Measurements from ENCODE around the gene TGFBR3L. TPM values are rescaled to one million over a fixed set of nuclear protein-coding genes. Genes with fewer than 3 reads are reported as not detected.

The TGFBR3L gene
- total RNA-seq, 4 donors from 2014 or later, result 2.2 to 8.3 (median 6.1) TPM

DNA sequence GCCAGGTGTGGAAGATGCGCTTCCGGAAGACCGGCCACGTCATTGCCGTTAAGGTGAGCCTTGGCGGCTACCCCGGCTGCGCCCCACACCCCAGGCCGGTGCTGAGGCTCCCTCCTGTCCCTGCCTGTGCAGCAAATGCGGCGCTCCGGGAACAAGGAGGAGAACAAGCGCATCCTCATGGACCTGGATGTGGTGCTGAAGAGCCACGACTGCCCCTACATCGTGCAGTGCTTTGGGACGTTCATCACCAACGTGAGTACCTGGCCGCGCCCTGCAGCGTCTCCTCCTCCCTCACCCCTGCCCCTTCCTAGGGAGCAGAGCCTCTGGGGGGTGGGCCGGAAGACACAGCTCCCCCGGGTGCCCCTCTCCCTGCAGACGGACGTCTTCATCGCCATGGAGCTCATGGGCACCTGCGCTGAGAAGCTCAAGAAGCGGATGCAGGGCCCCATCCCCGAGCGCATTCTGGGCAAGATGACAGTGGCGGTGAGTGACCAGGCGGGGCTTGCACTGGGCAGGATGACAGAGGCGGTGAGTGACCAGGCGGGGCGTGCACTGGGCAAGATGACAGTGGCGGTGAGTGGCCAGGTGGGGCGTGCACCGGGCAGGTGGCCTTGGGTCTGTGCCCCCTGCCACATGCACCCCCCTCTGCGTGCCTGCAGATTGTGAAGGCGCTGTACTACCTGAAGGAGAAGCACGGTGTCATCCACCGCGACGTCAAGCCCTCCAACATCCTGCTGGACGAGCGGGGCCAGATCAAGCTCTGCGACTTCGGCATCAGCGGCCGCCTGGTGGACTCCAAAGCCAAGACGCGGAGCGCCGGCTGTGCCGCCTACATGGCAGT lies 4.1 kb upstream of the TGFBR3L start:
- 93% methylated on average over 50 of the region's 54 CpGs for WGBS
- intact Hi-C loops (cut with DNase I), result no loop called here
- peaks cover 45 to 81% (median 63%) of the 10 kb centered on the region in 4 donors for H3K36me3 ChIP-seq

DNA sequence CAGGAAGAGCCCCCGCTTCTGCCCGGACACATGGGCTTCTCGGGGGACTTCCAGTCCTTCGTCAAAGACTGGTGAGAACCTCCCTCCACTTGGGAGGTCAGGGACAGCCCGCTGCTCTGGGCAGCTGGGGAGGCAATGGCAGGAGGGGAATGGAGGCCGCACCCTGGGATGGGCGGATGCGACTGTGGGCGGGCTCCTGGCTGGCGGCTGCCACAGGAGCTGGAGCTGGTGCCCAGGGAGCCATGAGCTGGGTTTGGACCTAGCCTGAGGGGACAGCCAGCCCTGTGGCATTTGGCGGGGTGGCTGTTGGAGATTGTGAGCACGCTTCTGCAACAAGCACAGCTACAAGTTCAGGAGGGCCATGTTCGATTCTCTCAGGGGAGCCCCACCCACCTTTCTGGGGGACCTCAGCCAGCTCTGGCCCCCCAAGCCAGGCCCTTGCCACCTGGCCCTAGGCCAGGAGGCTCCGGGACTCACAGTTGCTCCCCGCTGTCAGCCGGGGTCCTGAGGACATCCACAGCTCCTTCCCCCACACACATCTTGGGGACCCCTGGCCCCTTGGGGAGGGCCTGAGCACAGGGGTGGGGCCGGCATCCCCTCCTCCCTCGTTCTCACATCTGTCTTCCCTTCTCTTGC lies 3.0 kb upstream of the TGFBR3L start:
- Histone ChIP-seq H3K4me3 (no peak overlapping the region), H3K4me1 (peaks cover 19 to 44% (median 31%) of the 10 kb centered on the region in 4 donors), H3K27me3 (peaks cover 6 to 27% (median 13%) of the 10 kb centered on the region in 4 donors), H3K27ac (replicated peaks in 1 of 4) (no peak overlapping the region), H3K9me3 (no peaks in the 10 kb centered on the region), H3K36me3 (peaks cover 37 to 70% (median 53%) of the 10 kb centered on the region in 4 donors)
- DNase-seq (ENCODE audit: extremely low spot score), result no peak
- 87% methylated on average over 12 of the region's 18 CpGs for WGBS
- intact Hi-C loops (cut with DNase I), result no loop called here
- TF ChIP-seq, protein P1, sequence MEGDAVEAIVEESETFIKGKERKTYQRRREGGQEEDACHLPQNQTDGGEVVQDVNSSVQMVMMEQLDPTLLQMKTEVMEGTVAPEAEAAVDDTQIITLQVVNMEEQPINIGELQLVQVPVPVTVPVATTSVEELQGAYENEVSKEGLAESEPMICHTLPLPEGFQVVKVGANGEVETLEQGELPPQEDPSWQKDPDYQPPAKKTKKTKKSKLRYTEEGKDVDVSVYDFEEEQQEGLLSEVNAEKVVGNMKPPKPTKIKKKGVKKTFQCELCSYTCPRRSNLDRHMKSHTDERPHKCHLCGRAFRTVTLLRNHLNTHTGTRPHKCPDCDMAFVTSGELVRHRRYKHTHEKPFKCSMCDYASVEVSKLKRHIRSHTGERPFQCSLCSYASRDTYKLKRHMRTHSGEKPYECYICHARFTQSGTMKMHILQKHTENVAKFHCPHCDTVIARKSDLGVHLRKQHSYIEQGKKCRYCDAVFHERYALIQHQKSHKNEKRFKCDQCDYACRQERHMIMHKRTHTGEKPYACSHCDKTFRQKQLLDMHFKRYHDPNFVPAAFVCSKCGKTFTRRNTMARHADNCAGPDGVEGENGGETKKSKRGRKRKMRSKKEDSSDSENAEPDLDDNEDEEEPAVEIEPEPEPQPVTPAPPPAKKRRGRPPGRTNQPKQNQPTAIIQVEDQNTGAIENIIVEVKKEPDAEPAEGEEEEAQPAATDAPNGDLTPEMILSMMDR (IDR thresholded peaks at IDR 0.05), result no peak
- TF ChIP-seq POLR2A (IDR thresholded peaks at IDR 0.05; ENCODE audit: low read depth) (no peak), POLR2AphosphoS5 (IDR thresholded peaks at IDR 0.05) (no peak)

More for the DNA sequence above, 4.1 kb upstream of the TGFBR3L start:
- peaks cover 0 to 16% (median 3%) of the 10 kb centered on the region in 4 donors for H3K27me3 ChIP-seq
- no peak for DNase-seq (ENCODE audit: extremely low spot score)
- H3K27ac ChIP-seq (replicated peaks in 1 of 4), result no peak overlapping the region
- H3K4me3 ChIP-seq, result no peak overlapping the region
- H3K4me1 ChIP-seq, result peaks cover 19 to 44% (median 31%) of the 10 kb centered on the region in 4 donors
- no peaks in the 10 kb centered on the region for H3K9me3 ChIP-seq
- TF ChIP-seq POLR2AphosphoS5 (IDR thresholded peaks at IDR 0.05) (no peak), POLR2A (IDR thresholded peaks at IDR 0.05; ENCODE audit: low read depth) (no peak), EP300 (IDR thresholded peaks at IDR 0.05) (no peak)
- TF ChIP-seq, protein P1 (IDR thresholded peaks at IDR 0.05), result no peak

DNA sequence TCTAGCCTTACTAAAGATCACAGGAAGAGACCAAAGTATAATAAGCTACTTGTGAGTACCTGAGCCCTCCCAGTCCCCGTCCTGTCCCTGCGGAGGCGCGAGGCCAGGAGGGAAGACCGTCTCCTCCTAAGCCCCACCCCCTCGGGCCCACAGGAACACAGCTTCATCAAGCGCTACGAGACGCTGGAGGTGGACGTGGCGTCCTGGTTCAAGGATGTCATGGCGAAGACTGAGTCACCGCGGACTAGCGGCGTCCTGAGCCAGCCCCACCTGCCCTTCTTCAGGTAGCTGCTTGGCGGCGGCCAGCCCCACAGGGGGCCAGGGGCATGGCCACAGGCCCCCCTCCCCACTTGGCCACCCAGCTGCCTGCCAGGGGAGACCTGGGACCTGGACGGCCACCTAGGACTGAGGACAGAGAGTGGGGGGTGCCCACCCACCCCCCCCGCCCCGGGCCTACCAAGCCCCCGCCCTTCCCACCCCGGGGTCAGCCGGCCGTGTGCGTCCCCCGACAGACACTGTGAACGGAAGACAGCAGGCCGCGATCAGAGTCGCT lies 2.4 kb upstream of the TGFBR3L start:
- intact Hi-C loops (cut with DNase I), result no loop called here

DNA sequence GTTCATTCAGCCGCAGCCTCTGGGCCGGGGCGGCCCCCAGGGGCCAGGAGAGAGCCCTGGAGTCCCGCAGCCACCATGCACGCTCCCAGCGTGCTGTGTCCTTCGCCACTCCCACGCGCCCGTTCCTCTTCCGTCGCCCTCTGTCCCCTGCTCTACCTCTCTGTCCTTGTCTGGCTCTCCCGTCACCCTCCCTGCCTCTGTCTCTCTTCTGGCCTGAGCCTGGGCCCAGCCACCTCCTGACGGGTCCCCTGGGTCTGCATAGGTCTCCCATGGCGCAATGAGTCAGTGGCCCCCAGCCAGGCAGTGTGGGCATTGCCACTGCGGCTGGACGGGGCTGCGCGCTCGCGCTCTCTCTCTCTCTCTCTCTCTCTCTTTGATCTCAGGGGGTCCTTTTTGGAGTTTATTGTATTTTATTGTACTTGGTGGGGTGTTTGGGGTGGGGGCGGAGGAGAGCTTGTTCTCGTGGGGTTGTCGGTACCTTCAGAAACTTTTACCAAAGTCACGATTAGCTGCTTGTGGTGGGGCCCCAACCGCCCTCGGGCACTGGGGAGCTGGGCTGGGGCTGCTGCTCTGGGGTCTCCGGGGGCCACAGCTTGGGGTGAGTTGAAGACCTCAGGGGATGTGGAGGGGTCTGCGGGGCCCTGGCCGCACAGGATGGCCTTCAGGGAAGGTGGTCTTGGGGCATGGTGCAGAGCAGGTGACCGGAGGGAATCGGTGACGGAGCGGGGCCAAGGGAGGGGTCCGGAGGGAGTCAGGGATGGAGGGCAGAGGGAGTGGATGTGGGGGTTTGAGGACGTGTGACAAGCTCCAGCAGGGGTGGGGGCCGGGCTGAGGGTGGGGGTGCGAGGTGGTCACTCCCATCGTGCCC lies 1.7 kb upstream of the TGFBR3L start:
- no peak for DNase-seq (ENCODE audit: extremely low spot score)
- intact Hi-C loops (cut with DNase I), result no loop called here
- Histone ChIP-seq H3K36me3 (peaks cover 37 to 57% (median 48%) of the 10 kb centered on the region in 4 donors), H3K4me3 (no peak overlapping the region), H3K9me3 (no peaks in the 10 kb centered on the region), H3K27me3 (peaks cover 11 to 40% (median 23%) of the 10 kb centered on the region in 4 donors), H3K4me1 (peaks cover 24 to 44% (median 31%) of the 10 kb centered on the region in 4 donors), H3K27ac (replicated peaks in 1 of 4) (no peak overlapping the region)
- WGBS, result 91% methylated on average over 39 of the region's 39 CpGs
- TF ChIP-seq EP300 (IDR thresholded peaks at IDR 0.05) (no peak), POLR2AphosphoS5 (IDR thresholded peaks at IDR 0.05) (no peak), POLR2A (IDR thresholded peaks at IDR 0.05; ENCODE audit: low read depth) (no peak)
- TF ChIP-seq, protein P1 (IDR thresholded peaks at IDR 0.05), result no peak

More for the DNA sequence above, 2.4 kb upstream of the TGFBR3L start:
- 89% methylated on average over 18 of the region's 31 CpGs for WGBS
- no peak for DNase-seq (ENCODE audit: extremely low spot score)
- peaks cover 6 to 32% (median 15%) of the 10 kb centered on the region in 4 donors for H3K27me3 ChIP-seq
- peaks cover 23 to 44% (median 31%) of the 10 kb centered on the region in 4 donors for H3K4me1 ChIP-seq
- no peaks in the 10 kb centered on the region for H3K9me3 ChIP-seq
- no peak for TF ChIP-seq EP300 (IDR thresholded peaks at IDR 0.05)
- no peak for TF ChIP-seq POLR2A (IDR thresholded peaks at IDR 0.05; ENCODE audit: low read depth)
- TF ChIP-seq, protein P1 (IDR thresholded peaks at IDR 0.05), result no peak
- no peak for TF ChIP-seq POLR2AphosphoS5 (IDR thresholded peaks at IDR 0.05)
- H3K4me3 ChIP-seq, result no peak overlapping the region
- no peak overlapping the region for H3K27ac ChIP-seq (replicated peaks in 1 of 4)
- peaks cover 37 to 64% (median 50%) of the 10 kb centered on the region in 4 donors for H3K36me3 ChIP-seq

All from esophagus muscularis mucosa (tissue), 4 donors.